SK-N-MC (cell line): ENCODE data around the gene H6PD.

Experiments
- EZH2 ChIP-seq: fragments of 200-600 bp; sonication (generic); IDR thresholded peaks from one replicate; pipeline ENCODE4 v1.6.1; 2017; ENCODE audit warnings: antibody characterized with exemption
- FOXP2 ChIP-seq: optimal IDR thresholded peaks from 2 replicates; pipeline ENCODE3; 2011; ENCODE audit warnings: mild to moderate bottlenecking, moderate library complexity; ENCODE audit not compliant: insufficient read depth; ENCODE audit errors: extremely low read length, control extremely low read depth
- POLR2AphosphoS5 ChIP-seq: IDR thresholded peaks from 2 replicates; pipeline ENCODE4 v1.6.1; 2012; ENCODE audit warnings: mild to moderate bottlenecking, low read depth, low read length, borderline replicate concordance

DNA sequence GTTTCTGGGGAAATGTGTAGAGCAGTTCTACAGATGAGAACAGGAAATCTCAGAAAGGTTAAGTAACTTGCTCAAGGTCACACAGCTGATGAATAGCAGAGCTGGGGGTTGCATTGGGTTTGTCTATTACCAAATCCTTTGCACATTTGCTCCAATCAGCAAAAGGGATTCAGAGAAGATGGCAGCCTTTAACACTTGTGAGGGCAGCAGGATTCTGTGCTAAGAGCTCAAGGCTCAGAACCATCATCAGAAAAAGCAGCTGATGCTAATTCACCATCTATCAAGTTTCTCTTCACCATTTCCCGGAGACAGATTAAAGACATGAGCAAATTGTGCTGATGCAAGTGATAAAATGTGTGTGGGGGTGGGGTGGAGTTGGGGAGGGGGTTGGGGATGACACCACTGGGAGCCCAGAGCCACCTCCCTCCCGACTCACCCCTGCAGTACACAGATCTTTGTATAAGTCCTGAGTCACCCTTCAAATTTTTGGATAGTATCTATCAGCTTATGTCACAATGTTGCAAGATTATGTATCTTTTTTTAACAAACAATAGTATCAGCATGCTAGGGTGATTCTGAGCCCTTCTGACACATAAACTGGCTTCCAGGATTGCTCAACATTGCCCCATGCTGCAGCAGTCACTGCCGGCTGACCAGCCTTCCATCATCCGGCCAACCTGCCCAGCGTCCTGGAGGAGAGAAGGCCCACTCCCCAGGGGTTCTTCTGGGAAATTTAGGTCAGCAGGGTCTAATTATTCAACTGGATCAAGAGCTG, 55.3 kb downstream of the H6PD start:
- no peak for TF ChIP-seq POLR2AphosphoS5
- no peak for TF ChIP-seq EZH2
- TF ChIP-seq FOXP2: no peak
